ENCODE data around the gene PRRG4.
"Not testable (repeated sequence)": the region's sequence is repeated elsewhere in the genome, so short reads cannot be mapped to it uniquely, and the experiment has no call there.

PRRG4 gene

DNA sequence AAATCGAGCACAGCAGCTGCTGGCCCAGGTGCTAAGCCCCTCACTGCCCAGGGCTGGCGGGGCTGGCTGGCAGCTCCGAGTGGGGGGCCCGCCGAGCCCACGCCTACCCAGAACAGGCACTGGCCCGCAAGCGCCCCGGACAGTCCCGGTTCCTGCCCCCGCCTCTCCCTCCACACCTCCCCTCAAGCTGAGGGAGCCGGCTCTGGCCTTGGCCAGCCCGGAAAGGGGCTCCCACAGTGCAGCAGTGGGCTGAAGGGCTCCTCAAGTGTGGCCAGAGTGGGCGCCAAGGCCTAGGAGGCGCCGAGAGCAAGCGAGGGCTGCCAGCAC lies 58.6 kb downstream of the PRRG4 start:
- not testable (repeated sequence) for H2BK15ac ChIP-seq (ENCODE audit: low read depth, poor library complexity, severe bottlenecking); H3K9me3 ChIP-seq (ENCODE audit: control insufficient read depth, low read length); DNase-seq; H2BK12ac ChIP-seq (ENCODE audit: low read length in 2 of 2); H3K23ac ChIP-seq (ENCODE audit: low read length in 2 of 2); H3K18ac ChIP-seq (ENCODE audit: low read depth in 1 of 2, low read length in 2 of 2); H3K4ac ChIP-seq (ENCODE audit: low read depth in 1 of 2, low read length in 2 of 2); H3K4me1 ChIP-seq (ENCODE audit: control insufficient read depth, insufficient read depth, low read depth, low read length); H3K14ac ChIP-seq (ENCODE audit: low read length in 2 of 2); H3K4me2 ChIP-seq (ENCODE audit: low read length, poor library complexity, severe bottlenecking); H3K27ac ChIP-seq (ENCODE audit: low read length, poor library complexity, severe bottlenecking); H4K91ac ChIP-seq (ENCODE audit: low read length); H3K36me3 ChIP-seq (ENCODE audit: control insufficient read depth in 1 of 2, insufficient read depth in 2 of 2, low read depth in 1 of 2, low read length in 2 of 2); H2AK5ac ChIP-seq (ENCODE audit: low read length, severe bottlenecking); H2BK120ac ChIP-seq (ENCODE audit: low read depth, low read length); H3K79me1 ChIP-seq (replicated peaks; ENCODE audit: low read length, poor library complexity, severe bottlenecking); H3K9ac ChIP-seq (ENCODE audit: low read length); H4K8ac ChIP-seq (ENCODE audit: low read length); H2BK5ac ChIP-seq (ENCODE audit: low read depth, low read length, poor library complexity, severe bottlenecking); H3K27me3 ChIP-seq (ENCODE audit: control insufficient read depth in 1 of 2, insufficient read depth in 1 of 2, low read length in 2 of 2); H2AFZ ChIP-seq (ENCODE audit: low read depth, low read length); H3K4me3 ChIP-seq (ENCODE audit: insufficient read depth in 1 of 2, low read depth in 1 of 2, low read length in 2 of 2)
- WGBS, result 98% methylated on average over 16 of the region's 17 CpGs

DNA sequence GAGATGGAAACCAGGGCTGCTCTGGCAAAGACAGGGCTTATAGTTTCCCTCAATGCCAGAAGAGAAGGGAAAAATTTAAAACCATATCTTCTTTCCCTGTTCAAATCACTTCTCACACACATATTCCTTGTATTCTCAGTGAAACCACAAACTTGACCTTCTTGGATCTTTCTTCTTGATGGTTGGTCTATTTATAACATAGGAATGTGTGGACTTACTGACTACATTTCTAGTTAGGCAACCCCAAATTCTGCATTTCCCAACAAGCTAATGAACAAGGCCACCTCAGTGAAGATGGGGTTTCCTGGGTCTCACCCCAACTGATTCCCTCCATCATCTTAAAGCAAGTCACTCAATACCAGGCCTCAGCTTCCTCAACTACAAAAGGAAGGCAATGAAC lies 59.1 kb downstream of the PRRG4 start:
- Histone ChIP-seq H3K4me3 (ENCODE audit: insufficient read depth in 1 of 2, low read depth in 1 of 2, low read length in 2 of 2) (no peak overlapping the region), H2AFZ (ENCODE audit: low read depth, low read length) (no peak overlapping the region), H3K14ac (ENCODE audit: low read length in 2 of 2) (no peak overlapping the region), H3K4me1 (ENCODE audit: control insufficient read depth, insufficient read depth, low read depth, low read length) (peaks cover 6% of the 10 kb centered on the region), H4K91ac (ENCODE audit: low read length) (no peak overlapping the region), H2AK5ac (ENCODE audit: low read length, severe bottlenecking) (no peak overlapping the region), H3K18ac (ENCODE audit: low read depth in 1 of 2, low read length in 2 of 2) (no peak overlapping the region), H3K27me3 (ENCODE audit: control insufficient read depth in 1 of 2, insufficient read depth in 1 of 2, low read length in 2 of 2) (no peaks in the 10 kb centered on the region), H3K27ac (ENCODE audit: low read length, poor library complexity, severe bottlenecking) (no peak overlapping the region), H3K4me2 (ENCODE audit: low read length, poor library complexity, severe bottlenecking) (no peak overlapping the region), H2BK12ac (ENCODE audit: low read length in 2 of 2) (no peak overlapping the region), H3K9me3 (ENCODE audit: control insufficient read depth, low read length) (no peaks in the 10 kb centered on the region), H3K9ac (ENCODE audit: low read length) (no peak overlapping the region), H2BK15ac (ENCODE audit: low read depth, poor library complexity, severe bottlenecking) (no peak overlapping the region), H4K8ac (ENCODE audit: low read length) (no peak overlapping the region), H2BK120ac (ENCODE audit: low read depth, low read length) (no peak overlapping the region), H3K79me1 (replicated peaks; ENCODE audit: low read length, poor library complexity, severe bottlenecking) (peaks cover 8% of the 10 kb centered on the region), H3K23ac (ENCODE audit: low read length in 2 of 2) (no peak overlapping the region), H3K4ac (ENCODE audit: low read depth in 1 of 2, low read length in 2 of 2) (no peak overlapping the region), H3K36me3 (ENCODE audit: control insufficient read depth in 1 of 2, insufficient read depth in 2 of 2, low read depth in 1 of 2, low read length in 2 of 2) (no peaks in the 10 kb centered on the region), H2BK5ac (ENCODE audit: low read depth, low read length, poor library complexity, severe bottlenecking) (no peak overlapping the region)
- peak; percentile 72 for DNase-seq

DNA sequence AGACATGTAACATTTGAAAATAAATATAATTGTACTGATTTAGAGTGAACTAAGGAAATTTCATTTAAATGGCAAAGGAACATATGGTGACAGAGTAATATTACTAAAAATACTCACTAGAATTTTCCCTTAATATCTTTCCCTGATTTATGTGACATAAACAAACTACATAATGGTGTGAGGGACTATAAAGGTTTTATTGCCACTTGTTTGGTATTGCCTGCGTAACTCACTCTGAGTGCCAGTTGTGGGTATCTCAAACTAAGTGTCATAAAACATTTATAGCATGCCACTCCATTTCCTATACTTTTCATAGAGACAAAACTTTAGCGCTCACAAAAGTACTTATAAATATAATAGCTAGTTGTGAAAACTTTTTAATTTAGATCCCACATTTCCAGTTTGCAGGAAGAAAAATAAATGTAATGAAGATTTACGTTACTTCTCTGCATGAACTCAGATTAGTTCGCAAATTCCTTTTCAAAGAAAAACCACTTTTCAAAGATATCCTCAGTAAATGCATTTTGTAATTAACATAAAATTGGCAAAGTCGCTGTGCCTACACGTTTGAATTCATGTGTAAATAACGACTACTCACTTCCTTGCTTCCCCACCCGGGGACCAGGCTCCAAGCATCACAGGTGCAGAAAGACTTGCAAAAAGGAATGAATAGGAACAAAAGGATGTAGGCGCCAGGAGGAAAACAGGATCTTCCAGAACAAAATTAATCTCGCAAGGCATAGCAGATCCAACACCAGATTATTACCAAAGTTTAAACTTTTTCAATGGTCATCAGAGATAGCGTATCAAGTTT lies 61.3 kb downstream of the PRRG4 start:
- Histone ChIP-seq H3K23ac (ENCODE audit: low read length in 2 of 2) (no peak overlapping the region), H4K8ac (ENCODE audit: low read length) (no peak overlapping the region), H3K79me1 (replicated peaks; ENCODE audit: low read length, poor library complexity, severe bottlenecking) (peaks cover 8% of the 10 kb centered on the region), H4K91ac (ENCODE audit: low read length) (no peak overlapping the region), H2BK5ac (ENCODE audit: low read depth, low read length, poor library complexity, severe bottlenecking) (no peak overlapping the region), H3K4me1 (ENCODE audit: control insufficient read depth, insufficient read depth, low read depth, low read length) (peaks cover 6% of the 10 kb centered on the region), H3K9me3 (ENCODE audit: control insufficient read depth, low read length) (no peaks in the 10 kb centered on the region), H3K27me3 (ENCODE audit: control insufficient read depth in 1 of 2, insufficient read depth in 1 of 2, low read length in 2 of 2) (no peaks in the 10 kb centered on the region), H3K4ac (ENCODE audit: low read depth in 1 of 2, low read length in 2 of 2) (no peak overlapping the region), H3K27ac (ENCODE audit: low read length, poor library complexity, severe bottlenecking) (no peak overlapping the region), H2AK5ac (ENCODE audit: low read length, severe bottlenecking) (no peak overlapping the region), H3K4me3 (ENCODE audit: insufficient read depth in 1 of 2, low read depth in 1 of 2, low read length in 2 of 2) (peak overlapping the region in 1 of 2 experiments; percentile 90), H3K36me3 (ENCODE audit: control insufficient read depth in 1 of 2, insufficient read depth in 2 of 2, low read depth in 1 of 2, low read length in 2 of 2) (no peaks in the 10 kb centered on the region), H3K18ac (ENCODE audit: low read depth in 1 of 2, low read length in 2 of 2) (no peak overlapping the region), H3K4me2 (ENCODE audit: low read length, poor library complexity, severe bottlenecking) (no peak overlapping the region), H2AFZ (ENCODE audit: low read depth, low read length) (no peak overlapping the region), H2BK12ac (ENCODE audit: low read length in 2 of 2) (no peak overlapping the region), H2BK120ac (ENCODE audit: low read depth, low read length) (no peak overlapping the region), H2BK15ac (ENCODE audit: low read depth, poor library complexity, severe bottlenecking) (no peak overlapping the region), H3K14ac (ENCODE audit: low read length in 2 of 2) (no peak overlapping the region), H3K9ac (ENCODE audit: low read length) (peak overlapping the region; percentile 93)
- WGBS, result 40% methylated on average over 10 of the region's 11 CpGs
- no peak for DNase-seq

DNA sequence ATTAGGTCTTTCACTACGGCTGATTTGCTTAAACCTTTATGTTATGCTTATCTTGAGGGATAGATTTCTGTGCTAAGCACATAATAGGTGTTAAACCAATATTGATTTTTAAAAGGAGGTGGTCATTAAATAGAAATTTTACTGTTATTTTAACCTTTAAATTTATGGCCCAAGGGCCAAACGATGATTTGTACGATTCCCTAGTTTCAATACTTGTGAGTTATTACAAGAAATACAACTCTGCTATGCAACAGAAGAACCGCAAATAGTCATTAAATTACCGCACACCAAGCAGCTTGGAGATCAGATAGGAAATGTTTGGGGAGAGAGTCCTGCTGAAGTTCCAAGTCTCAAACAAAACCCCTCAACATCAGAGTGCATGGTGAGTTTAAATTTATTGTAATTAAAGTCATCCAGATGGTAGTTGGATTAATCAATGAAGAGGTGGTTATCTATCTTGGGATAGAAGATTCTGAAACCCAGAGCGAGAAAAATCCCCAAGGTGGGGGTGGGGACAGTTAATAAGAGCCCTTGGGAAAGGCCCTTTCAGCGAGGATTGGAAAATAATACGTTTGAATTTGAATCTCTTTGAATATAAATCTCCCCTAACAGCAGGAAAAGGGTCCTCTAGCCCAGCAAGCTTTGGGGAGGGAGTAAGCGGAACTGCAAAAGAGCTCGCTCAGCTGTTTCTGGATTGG lies 62.1 kb downstream of the PRRG4 start:
- no peak overlapping the region for H4K8ac ChIP-seq (ENCODE audit: low read length)
- H3K9me3 ChIP-seq (ENCODE audit: control insufficient read depth, low read length), result no peaks in the 10 kb centered on the region
- DNase-seq, result peak; percentile 45
- H2BK5ac ChIP-seq (ENCODE audit: low read depth, low read length, poor library complexity, severe bottlenecking), result no peak overlapping the region
- 21% methylated on average over 4 of the region's 10 CpGs for WGBS
- H3K23ac ChIP-seq (ENCODE audit: low read length in 2 of 2), result peak overlapping the region in 1 of 2 experiments; percentile 94
- H2BK12ac ChIP-seq (ENCODE audit: low read length in 2 of 2), result no peak overlapping the region
- H2AFZ ChIP-seq (ENCODE audit: low read depth, low read length), result peak overlapping the region; percentile 85
- no peak overlapping the region for H2BK120ac ChIP-seq (ENCODE audit: low read depth, low read length)
- H3K27me3 ChIP-seq (ENCODE audit: control insufficient read depth in 1 of 2, insufficient read depth in 1 of 2, low read length in 2 of 2), result no peaks in the 10 kb centered on the region
- H3K4me1 ChIP-seq (ENCODE audit: control insufficient read depth, insufficient read depth, low read depth, low read length), result peaks cover 6% of the 10 kb centered on the region
- H3K14ac ChIP-seq (ENCODE audit: low read length in 2 of 2), result no peak overlapping the region
- H3K18ac ChIP-seq (ENCODE audit: low read depth in 1 of 2, low read length in 2 of 2), result peak overlapping the region; percentile 91 to 92
- H3K4me3 ChIP-seq (ENCODE audit: insufficient read depth in 1 of 2, low read depth in 1 of 2, low read length in 2 of 2), result peak overlapping the region; percentile 90 to 96
- peak overlapping the region; percentile 51 for H3K27ac ChIP-seq (ENCODE audit: low read length, poor library complexity, severe bottlenecking)
- H4K91ac ChIP-seq (ENCODE audit: low read length), result no peak overlapping the region
- no peak overlapping the region for H2BK15ac ChIP-seq (ENCODE audit: low read depth, poor library complexity, severe bottlenecking)
- peak overlapping the region; percentile 94 for H3K4me2 ChIP-seq (ENCODE audit: low read length, poor library complexity, severe bottlenecking)
- no peaks in the 10 kb centered on the region for H3K36me3 ChIP-seq (ENCODE audit: control insufficient read depth in 1 of 2, insufficient read depth in 2 of 2, low read depth in 1 of 2, low read length in 2 of 2)
- no peak overlapping the region for H2AK5ac ChIP-seq (ENCODE audit: low read length, severe bottlenecking)
- peak overlapping the region; percentile 93 for H3K9ac ChIP-seq (ENCODE audit: low read length)
- H3K79me1 ChIP-seq (replicated peaks; ENCODE audit: low read length, poor library complexity, severe bottlenecking), result peaks cover 8% of the 10 kb centered on the region
- peak overlapping the region in 1 of 2 experiments; percentile 89 for H3K4ac ChIP-seq (ENCODE audit: low read depth in 1 of 2, low read length in 2 of 2)
